Ovary (tissue), 3 donors: ENCODE data around the gene COL5A2.

Experiments used
- CTCF ChIP-seq, 3 donors: fragments of 450-650 bp in 2 of 3; fragments of 200-600 bp in 1 of 3; IDR thresholded peaks; one replicate each; pipeline versions ENCODE4 v1.5.1 to v1.8.0; 2016 to 2022; ENCODE audit warnings: antibody characterized with exemption in 3 of 3, mild to moderate bottlenecking in 1 of 3
- EP300 ChIP-seq: sonication (generic); formaldehyde crosslinking; IDR thresholded peaks from one replicate; pipeline ENCODE4 v1.6.1; 2017; ENCODE audit warnings: antibody characterized with exemption
- POLR2A ChIP-seq: fragments of 450-650 bp; IDR thresholded peaks from one replicate; pipeline ENCODE4 v1.6.1; 2017; ENCODE audit warnings: antibody characterized with exemption, mild to moderate bottlenecking, moderate library complexity
- donor health status: DM: no; HTN: no; CAD: no.

- TF ChIP-seq CTCF (IDR thresholded peaks at IDR 0.05) (peak in 1 of 3 donors; percentile 62), EP300 (no peak), POLR2A (no peak)
Measured at GRCh38 chr2:188984065-188984491, 195.5 kb downstream of the COL5A2 start.
